Activated effector memory CD4-positive, alpha-beta T cell treated with Interleukin-2 at 50 U/mL for 16 hours (primary cell): Measurements from ENCODE around the gene RIN3.
A peak's percentile ranks its signal among the peaks of the same experiment; 100 is the strongest.
"Not testable (repeated sequence)": the region's sequence is repeated elsewhere in the genome, so short reads cannot be mapped to it uniquely, and the experiment has no call there.

Experiments used
- DNase-seq: peaks from one replicate; pipeline ENCODE4 v3.0.0-alpha.2; 2020

RIN3 gene

DNA sequence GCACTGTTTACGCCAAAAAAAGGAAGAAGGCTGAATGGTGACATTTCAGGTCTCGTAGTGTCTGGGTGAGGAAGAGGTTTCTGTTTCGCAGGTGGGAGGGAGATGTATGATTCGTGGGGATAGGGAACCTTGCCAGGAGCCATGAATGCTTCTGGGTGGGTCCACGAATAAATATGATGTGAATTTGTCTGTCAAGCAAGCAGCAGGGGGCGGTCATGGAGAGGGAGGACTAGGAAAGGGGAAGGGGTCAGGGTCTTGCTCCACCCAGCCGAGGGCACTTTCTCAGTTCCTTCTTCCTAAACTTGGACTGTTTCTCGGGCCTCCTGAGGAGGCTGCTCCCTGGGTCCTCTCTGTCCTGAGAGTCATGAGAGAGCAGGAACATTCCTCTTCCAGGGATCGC lies 162.4 kb downstream of the RIN3 start:
- DNase-seq, result no peak

DNA sequence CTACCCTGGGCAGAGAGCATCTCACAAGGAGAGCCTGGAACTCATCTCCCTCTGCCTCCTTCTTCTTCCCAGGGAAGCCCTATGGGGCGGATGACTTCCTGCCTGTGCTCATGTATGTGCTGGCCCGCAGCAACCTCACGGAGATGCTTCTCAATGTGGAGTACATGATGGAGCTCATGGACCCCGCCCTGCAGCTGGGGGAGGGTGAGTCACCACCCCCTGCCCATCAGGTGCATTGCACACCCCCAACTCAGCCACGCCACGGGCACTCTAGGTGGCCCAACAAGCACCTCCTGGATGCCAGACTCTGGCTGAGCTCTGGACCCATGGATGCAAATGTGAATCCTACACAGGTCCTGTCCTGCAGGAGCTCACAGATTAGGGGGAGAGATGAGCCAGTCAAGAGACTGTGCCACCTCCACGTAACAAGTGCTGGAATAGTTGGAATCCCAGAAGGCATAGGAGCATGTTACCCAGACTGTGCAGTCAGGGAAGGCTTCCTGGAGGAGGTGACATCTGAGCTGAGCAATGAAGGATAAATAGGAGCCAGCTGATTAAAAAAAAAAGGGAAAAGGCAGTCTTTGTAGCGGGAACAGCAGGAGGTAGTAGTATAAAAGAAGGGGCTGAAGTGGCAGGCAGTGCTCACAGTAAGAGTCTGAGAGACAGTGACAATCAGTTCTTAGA lies 163.0 kb downstream of the RIN3 start:
- DNase-seq, result no peak

DNA sequence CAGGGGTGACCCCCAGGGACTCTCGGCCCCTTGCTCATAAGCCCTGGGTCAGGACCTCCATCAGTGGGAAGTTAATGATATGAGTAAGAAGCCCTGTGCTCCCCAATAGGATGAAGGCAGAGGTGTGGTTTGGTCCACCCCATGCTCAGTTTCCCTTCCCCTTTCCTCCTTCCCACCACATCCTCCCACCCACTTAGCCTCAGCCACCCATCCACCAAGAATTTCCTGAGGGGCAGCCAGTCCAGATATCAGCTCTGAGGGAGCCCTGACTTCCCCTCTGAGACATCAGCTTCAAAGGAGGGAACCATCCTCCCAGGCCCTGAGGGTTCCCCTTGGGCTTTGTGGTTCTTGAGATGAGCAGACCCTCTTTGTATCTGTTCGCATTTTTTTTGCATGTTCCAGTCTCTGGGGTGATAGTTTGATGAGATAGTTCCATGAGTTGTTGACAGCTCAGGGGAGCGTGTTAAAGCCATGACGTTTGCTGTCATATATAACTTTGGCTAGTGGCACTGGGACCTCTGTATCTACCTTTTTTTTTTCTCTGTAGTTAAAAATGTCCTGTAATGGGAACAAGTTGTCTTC lies 163.6 kb downstream of the RIN3 start:
- no peak for DNase-seq

DNA sequence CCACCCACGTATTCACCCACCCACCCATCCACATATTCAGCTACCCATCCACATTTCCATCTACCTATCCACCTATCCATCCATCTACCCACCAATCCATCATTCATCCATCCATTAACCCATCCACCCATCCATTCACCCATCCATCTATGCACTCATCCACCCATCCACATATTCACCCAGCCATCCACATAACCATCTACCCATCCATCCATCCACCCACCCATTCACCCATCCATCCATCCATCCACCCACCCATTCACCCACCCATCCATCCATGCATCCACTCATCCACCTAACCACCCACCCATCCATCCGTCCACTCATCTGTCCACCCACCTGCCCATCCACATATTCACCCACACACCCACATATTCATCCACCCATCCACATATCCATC lies 164.4 kb downstream of the RIN3 start:
- DNase-seq, result no peak

DNA sequence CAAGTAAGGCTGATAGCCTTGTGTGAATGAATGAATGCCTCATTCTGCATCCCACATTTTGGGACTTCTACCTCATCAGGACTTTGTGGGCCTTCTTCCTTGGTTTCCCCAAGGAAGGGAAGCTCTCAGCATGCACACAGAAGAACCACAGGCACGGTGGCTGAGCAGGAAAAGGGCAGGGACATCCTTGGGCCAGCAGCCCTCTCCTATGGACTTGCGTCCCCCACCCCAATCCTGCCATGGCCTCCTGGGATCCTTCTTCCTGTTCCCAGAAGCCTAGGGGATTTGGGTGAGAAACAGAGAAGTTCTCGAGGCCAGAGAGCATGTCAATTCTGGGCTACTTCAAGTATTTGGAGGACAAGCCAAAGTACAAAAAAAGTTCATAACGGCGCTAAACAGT lies 165.2 kb downstream of the RIN3 start:
- no peak for DNase-seq

DNA sequence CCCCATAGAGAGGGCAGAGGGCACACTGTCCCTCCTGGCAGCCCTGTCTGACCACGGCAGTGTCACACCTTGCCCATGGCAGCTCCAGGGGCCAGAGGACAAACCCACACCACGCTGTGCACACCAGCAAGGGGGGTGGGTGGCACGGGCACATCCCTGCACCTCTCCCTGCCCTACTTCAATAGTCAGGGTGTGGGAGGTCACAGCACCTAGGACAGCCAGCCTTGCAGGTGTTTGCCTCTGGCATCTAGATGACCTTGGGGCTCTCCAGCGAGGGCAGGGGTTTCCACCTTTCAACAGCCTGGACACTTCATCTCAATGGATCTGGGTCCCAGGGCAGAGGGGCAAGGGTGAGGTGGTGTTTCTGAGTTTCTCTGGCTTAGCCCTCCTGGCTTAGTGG lies 165.7 kb downstream of the RIN3 start:
- no peak for DNase-seq

DNA sequence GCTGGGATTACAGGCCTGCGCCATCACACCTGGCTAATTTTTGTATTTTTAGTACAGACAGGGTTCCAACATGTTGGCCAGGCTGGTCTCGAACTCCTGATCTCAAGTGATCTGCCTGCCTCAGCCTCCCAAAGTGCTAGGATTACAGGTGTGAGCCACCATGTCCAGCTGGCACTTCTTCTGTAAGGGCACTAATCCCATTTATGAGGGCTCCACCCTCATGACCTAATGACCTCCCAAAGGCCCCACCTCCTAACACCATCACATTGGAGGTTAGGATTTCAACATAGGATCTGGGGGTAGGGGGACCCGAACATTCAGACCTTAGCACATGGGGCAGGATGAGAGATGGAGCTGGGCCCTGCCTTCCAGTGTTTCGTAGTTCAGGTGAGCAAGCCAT lies 166.7 kb downstream of the RIN3 start:
- not testable (repeated sequence) for DNase-seq

DNA sequence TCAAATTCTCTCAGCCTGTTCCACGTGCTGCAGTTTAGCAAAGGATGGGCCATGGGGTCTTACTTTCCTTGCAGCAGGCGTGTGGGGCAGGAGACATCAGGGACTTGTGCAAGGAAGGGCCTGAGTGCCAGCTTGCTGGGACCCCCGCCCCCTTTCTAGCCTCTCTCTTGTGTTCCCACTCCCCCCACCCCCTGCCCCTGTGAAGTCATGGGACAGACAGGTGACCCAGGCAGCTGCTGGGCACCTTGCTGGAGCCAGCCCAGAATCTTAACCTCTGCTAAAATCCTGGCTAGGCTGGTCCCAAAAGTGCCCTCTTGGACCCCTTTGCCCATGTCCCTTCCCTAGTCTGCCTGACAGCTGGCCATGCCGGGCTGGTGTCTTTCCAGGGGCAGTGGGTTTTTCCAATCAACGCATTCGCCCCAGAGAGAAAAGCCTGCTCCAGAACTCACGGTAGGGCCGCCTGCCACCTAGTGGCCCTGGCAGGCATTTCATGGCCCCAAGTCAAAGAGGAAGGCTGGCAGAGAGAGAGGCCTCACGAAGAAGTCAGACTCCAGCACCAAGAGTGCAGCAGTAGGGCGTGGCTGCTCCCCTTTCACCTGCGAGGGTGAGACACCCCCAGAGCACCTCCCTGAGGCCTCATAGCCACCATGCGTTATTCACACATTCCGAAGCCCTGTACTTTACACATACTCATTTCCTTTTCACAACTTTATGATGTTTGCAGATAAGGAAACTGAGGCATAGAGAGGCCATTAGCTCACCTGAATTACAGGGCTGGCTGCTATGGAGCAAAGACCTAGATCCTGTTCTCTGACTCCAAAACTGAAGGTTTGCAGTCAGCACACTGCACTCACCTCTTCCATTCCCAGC lies 167.4 kb downstream of the RIN3 start:
- DNase-seq, result peak; percentile 65

DNA sequence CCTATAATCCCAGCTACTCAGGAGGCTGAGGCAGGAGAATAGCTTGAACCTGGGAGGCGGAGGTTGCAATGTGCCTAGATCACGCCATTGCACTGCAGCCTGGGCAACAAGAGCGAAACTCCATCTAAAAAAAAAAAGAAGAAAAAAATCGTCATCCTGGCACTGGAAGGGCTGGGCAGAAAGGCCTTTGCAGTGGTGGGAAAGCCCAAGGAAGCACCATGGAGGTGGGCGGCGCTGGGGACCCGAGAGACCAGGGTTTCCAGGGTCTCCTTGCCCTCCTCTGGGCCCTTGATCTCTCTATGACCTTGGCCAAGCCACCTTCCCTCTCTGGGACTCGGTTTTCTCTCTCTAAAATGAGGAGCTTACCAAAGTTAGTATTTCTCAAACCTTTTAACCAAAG lies 169.5 kb downstream of the RIN3 start:
- DNase-seq, result no peak

DNA sequence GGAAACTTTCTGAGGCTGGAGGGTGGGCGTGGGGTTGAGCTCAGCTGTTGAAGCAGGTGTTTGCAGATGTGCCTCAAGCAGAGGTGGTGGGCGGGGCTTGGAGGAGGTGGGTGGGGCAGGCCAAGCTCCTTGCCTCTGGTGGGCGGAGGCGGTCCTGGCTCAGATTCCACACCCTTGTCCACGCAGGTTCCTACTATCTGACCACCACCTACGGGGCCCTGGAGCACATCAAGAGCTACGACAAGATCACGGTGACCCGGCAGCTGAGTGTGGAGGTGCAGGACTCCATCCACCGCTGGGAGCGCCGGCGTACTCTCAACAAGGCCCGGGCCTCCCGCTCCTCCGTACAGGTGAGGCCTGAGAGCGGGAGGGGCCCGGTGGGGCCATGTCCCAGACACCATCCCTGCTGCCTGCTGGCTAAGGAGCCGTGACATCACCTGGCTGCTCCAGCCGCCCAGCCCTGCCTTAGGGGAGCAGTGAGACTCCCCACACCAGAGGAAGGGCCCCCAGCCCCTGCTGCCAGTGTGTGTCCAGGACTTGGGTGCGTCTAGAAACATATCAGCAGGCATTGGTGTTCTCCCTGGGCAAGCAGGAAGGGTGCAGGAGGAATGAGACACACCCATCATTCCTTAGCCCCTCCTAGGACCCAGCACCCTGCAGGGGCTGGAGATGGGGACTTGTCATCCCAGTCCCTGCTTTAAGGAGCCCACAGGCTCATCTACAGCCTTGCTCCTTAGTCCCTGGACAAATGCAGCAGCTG lies 171.4 kb downstream of the RIN3 start:
- no peak for DNase-seq

DNA sequence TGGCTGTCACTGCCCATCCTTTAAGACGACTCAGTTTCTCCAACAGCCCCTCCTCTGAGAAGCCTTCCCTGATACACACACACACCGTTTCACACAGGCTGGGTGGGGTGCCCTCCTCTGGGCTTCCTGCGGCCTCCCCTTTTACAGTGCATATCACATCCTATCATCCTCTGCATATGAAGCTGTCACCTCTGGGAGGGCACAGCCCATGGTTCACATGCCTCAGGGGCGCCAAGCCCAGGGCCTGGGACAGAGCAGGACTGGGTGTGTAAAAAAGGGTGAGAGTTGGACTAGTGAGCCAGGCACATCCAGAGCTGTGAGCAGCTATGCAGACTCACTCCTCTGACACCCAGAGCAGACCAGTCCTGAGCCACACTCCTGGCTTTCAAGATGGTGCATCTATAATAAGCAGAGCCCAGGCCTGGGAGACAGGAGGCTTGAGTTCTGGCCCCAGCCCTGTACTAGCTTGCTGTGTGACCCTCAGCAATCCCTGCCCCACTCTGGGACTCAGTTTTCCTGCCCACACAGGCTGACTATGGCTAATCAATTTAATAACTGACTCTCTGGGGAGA lies 172.3 kb downstream of the RIN3 start:
- no peak for DNase-seq

DNA sequence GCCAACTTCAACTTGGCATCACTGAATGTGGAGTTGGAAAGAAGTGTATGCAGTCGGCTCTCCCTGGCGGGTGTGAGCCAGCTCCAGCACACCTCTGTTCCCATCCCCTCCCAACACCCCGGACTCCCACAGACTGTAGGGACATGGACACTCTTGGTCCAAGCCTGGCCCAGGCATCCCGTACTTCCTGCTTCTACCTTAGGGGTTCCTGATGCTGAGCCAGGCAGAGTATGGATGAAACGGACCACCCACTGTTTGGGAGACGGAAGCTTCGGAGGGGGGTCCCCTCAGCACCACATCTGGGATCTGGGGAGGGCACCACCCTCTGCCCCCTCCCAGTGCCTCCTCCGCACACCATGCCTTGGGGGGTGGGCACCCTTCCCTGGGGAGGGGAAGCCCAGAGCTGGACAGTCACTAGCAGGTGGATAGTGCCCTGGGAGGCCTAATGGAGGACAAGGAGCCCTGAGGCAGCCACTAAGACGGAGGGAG lies 172.9 kb downstream of the RIN3 start:
- DNase-seq, result no peak

DNA sequence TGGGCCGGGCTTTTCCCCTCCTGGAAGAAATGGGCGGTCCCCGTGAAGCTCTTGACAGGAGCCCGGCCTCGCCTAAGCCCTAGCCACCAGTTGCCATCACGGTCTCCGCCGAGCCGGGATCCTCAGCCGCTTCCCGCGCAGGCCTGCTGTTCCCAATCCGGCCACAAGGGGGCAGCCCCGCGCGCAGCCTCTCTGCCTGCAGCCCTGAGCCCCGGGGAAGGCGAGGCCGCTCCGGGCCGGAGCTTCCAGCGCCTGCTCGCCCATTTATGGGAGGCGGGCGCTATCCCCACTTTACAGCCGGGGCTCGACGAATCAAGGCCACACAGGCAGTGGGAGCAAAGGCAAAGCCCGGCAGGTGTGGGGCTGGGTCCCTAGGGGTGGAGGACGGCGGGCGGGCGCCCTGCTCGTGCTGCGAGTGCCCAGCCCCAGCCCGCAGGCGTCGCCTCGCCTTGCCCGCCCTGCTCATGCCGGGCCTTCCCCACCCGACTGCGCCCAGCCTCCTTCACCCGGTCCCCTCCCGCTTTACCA lies 173.4 kb downstream of the RIN3 start:
- peak; percentile 53 for DNase-seq

DNA sequence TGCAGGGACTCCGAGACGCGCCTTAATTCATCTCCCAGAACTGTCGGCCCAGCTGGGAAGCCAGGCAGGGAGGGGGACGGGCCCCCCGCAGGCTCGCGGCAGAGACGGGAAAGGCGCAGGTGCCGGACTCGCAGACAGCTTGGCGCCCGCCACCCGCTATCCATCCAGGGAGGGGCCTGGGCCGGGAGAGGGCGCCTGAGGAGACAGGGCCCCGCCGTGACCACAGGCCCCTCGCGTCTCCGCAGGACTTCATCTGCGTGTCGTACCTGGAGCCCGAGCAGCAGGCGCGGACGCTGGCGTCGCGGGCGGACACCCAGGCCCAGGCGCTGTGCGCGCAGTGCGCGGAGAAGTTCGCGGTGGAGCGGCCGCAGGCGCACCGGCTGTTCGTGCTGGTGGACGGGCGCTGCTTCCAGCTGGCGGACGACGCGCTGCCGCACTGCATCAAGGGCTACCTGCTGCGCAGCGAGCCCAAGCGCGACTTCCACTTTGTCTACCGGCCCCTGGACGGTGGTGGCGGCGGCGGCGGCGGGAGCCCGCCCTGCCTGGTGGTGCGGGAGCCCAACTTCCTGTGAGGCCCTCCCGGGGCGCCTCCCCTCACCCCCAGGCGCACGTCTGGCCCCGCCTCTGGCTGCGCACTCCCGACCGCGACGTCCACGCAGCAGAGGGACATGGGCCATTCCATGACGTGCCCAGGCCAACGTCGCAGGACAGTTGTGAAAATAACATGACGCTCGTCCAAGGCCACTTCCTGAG lies 174.3 kb downstream of the RIN3 start:
- DNase-seq, result no peak

DNA sequence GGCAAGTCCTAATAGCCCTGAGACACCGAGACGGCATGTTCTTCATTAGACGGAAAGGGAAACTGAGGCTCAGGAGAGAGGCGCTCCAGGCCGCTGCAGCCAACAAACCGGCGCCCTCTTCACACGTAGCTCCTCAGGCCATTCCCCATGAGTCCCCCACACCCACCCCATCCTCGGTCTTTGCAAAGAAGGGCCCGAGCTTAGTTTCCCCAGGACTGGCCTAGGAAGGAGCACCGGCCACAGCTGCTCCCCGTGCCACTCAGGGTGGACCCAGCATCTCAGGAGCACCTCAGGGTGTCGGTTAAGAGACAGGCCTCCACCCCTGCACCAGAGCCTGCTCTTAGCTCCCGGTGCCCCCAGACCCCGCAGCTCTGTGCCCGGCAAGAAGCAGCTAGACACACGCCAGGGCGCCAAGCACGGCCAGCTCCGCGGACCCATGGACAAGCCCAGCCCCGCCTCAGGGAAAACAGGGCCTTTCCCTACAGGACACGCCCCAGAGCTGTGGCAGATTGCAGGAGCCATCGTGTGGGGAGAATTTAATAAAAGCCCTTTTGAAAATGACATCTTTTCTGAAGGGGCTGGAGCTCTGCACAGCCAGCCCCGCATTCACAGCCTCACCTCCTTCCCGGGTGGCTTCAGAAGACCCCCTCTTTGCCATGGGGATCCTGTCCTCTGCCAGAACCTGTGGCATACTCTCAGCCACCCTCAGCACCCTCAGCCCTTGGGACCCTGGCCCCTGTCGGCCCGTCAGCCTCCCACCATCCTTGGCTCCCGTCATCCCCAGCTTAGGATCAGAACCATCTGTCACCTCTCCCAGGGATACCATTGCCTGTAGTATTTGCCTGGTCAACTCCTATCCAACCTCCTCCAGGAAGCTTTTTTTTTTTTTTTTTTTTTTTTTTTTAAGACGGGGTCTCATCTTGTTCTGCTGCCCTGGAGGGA lies 175.1 kb downstream of the RIN3 start:
- DNase-seq, result no peak

DNA sequence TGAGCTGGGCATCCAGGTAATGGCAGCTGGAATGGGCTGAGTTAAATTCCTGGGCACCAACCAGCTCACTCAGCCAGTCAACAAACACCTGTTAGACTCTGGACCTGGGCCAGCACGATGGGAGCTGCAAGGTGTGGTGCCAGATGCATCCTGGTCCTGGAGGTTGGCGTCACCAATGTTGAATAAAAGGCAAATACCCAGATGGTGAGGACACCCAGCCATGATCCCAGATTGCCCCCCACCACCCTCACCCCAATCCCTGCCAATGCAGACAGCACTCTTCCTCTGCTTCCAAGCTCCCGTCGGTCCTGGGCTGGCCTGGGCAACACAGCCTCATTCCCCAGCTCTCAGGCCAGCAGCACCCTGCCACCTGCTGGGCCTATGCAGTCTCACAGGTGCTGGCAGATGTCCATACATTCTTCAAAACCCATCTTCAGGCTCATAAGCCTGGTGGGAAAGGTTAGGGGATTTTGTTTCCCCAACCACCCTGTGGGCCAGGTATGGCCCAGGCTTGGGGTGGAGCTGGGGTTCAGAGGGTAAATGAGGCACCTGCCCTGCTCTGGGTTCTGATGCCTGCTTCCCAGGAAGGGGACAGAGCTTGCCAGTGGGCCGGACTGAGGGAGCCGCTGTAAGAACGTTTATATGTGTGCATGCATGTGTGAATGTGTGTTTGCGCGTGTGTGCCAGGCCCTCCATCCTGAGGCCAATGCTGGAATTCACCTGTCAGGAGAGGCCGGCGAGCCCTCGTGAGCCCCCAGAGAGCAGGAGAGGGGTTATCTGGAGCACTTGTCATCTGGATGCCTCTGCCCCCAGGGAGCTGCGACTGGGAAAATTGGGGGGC lies 176.8 kb downstream of the RIN3 start:
- DNase-seq, result no peak

DNA sequence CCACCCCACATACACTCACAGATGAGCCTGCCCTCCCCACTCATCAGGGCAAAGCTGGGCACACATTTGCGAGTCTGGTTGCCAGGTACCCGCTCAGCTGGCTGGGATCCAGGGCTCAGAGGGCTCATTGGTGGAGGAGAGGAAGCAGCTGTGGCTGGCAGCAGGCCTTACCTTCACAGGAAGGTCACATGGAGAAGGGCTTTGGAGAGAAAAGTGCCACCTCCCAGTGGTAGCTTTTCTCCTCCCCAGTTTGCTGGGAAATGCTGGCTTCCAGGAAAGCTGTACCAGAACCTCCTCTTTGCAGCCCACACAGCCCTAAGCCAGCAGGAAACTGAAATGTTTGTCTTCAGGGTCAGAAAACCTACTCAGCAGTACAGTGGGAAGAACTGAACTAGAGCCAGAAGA lies 179.2 kb downstream of the RIN3 start:
- peak; percentile 28 for DNase-seq

DNA sequence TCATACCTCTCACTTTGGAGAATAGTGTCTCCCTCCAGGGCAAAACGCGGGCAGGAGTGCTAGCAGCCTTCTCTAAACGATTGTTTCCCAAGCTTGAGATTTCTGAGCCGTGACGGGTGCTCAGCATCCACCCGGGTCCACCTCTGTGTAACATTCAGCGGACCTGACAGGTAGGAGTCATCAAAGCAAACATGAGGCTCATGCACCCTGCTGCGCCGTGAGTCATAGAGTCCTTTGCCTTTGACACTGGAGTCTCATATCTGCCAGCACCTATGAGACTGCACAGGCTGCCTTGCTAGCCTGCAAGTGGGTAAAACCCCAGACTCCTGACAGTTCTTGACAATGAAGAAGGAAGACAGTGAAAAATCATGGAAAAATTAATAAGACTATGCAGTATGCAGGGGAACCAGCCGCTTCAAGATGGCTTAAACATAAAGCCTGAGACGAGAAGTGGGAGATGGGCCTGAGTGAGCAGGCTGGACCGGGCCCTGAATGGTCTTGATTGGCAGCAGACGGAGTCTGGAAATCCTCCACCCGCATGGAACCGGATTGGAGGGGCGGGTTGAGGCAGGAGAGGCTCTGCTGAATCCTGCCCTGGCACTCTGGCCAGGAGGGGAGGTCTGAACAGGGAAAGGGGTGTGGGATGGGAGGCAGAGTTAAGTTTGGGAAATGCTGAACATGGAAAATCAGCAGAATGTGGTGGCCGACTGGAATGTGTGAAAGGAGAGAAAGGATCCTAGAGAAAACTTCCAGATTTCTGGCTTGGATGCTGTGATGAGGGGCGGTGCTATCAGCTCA lies 180.6 kb downstream of the RIN3 start:
- DNase-seq, result no peak

DNA sequence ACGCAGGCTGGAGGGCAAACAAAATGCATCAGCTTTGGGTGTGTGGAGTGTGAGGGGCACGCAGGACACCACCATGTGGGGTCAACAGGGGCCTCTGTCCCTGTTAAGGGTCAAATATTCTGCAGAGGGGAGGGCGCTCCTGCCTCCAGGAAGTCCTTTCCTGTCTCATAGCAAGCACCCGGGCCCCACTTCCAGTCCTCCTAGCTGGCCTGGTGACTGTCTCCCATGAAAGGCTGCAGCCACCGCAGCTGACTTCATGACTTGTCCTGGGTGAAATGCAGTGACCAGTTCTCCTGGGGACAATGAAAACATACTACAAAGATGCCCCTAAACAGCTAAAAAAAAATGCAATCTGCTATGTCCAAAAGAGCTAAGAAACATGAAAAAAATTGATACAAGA lies 181.2 kb downstream of the RIN3 start:
- no peak for DNase-seq
